Measurements from ENCODE around the gene WIZ. TPM values are rescaled to one million over a fixed set of nuclear protein-coding genes. Genes with fewer than 3 reads are reported as not detected.
"Not testable (repeated sequence)": the region's sequence is repeated elsewhere in the genome, so short reads cannot be mapped to it uniquely, and the experiment has no call there.

WIZ gene
- total and polyA plus RNA-seq, 4 donors = 14.5 to 42.6 (median 23.3) TPM

DNA sequence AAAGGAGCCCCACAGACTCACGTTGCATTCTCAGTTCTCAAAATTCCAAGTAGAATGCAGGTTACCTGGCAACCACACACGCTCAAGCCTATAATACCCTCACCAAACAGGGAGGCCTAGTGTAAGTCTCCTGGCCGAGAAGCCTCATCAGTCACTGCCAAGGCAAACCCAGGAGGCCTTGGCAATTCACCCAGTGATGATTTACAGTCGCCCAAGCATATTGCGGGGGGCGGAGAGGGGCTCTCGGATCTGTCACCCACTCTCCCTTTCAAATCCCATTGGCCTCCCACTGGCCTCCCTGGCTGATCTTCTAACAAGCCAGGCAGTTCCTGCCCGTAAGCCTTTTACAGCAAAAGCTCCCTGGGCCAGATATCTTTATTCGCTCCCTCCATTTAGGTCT is 32.1 kb downstream of the WIZ start:
- H3K36me3 ChIP-seq (ENCODE audit: control insufficient read depth in 4 of 4, insufficient read depth in 4 of 4, low read length in 4 of 4) = peaks cover 4 to 14% (median 12%) of the 10 kb centered on the region in 4 donors
- H3K9ac ChIP-seq (ENCODE audit: insufficient read depth in 1 of 2, low read length in 2 of 2) = peak overlapping the region; percentile 77 to 83
- peaks cover 16 to 61% (median 27%) of the 10 kb centered on the region in 5 donors for H3K4me1 ChIP-seq (ENCODE audit: control insufficient read depth in 5 of 5, insufficient read depth in 5 of 5, low read length in 5 of 5)
- no peaks in the 10 kb centered on the region for H3K27me3 ChIP-seq (ENCODE audit: control insufficient read depth in 3 of 3, insufficient read depth in 3 of 3, low read length in 2 of 3)
- H3K27ac ChIP-seq (ENCODE audit: low read depth in 1 of 2, low read length in 1 of 2) = peak overlapping the region; percentile 92 to 93
- no peaks in the 10 kb centered on the region for H3K9me3 ChIP-seq (ENCODE audit: control insufficient read depth in 4 of 4, insufficient read depth in 3 of 4, low read length in 3 of 4)
- ATAC-seq (ENCODE audit: insufficient read depth, low FRiP score) (no peak), DNase-seq (peak in 1 of 3 donors; percentile 11)
- TF ChIP-seq, protein P1, sequence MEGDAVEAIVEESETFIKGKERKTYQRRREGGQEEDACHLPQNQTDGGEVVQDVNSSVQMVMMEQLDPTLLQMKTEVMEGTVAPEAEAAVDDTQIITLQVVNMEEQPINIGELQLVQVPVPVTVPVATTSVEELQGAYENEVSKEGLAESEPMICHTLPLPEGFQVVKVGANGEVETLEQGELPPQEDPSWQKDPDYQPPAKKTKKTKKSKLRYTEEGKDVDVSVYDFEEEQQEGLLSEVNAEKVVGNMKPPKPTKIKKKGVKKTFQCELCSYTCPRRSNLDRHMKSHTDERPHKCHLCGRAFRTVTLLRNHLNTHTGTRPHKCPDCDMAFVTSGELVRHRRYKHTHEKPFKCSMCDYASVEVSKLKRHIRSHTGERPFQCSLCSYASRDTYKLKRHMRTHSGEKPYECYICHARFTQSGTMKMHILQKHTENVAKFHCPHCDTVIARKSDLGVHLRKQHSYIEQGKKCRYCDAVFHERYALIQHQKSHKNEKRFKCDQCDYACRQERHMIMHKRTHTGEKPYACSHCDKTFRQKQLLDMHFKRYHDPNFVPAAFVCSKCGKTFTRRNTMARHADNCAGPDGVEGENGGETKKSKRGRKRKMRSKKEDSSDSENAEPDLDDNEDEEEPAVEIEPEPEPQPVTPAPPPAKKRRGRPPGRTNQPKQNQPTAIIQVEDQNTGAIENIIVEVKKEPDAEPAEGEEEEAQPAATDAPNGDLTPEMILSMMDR (IDR thresholded peaks at IDR 0.05; ENCODE audit: control extremely low read depth, extremely low read depth) = no peak
- WGBS, 2 donors = 8 to 11% methylated on average over 9 of the region's 9 CpGs
- peak overlapping the region; percentile 97 for H3K4me3 ChIP-seq

- Histone ChIP-seq H3K4me3 (no peak overlapping the region), H3K36me3 (ENCODE audit: control insufficient read depth in 4 of 4, insufficient read depth in 4 of 4, low read length in 4 of 4) (peaks cover 2 to 25% (median 11%) of the 10 kb centered on the region in 4 donors), H3K4me1 (ENCODE audit: control insufficient read depth in 5 of 5, insufficient read depth in 5 of 5, low read length in 5 of 5) (peaks cover 12 to 36% (median 15%) of the 10 kb centered on the region in 5 donors), H3K27me3 (ENCODE audit: control insufficient read depth in 3 of 3, insufficient read depth in 3 of 3, low read length in 2 of 3) (no peaks in the 10 kb centered on the region), H3K9ac (ENCODE audit: insufficient read depth in 1 of 2, low read length in 2 of 2) (no peak overlapping the region), H3K27ac (ENCODE audit: low read depth in 1 of 2, low read length in 1 of 2) (no peak overlapping the region), H3K9me3 (ENCODE audit: control insufficient read depth in 4 of 4, insufficient read depth in 3 of 4, low read length in 3 of 4) (no peaks in the 10 kb centered on the region)
- TF ChIP-seq, protein P1 (IDR thresholded peaks at IDR 0.05; ENCODE audit: control extremely low read depth, extremely low read depth) = no peak
- WGBS, 2 donors = 69% methylated on average over 4 of the region's 4 CpGs
- DNase-seq (peak in 1 of 3 donors; percentile 8), ATAC-seq (ENCODE audit: insufficient read depth, low FRiP score) (no peak)
Measured at GRCh38 chr19:15412832-15413231, 36.9 kb downstream of the WIZ start.

- peaks cover 2 to 25% (median 11%) of the 10 kb centered on the region in 4 donors for H3K36me3 ChIP-seq (ENCODE audit: control insufficient read depth in 4 of 4, insufficient read depth in 4 of 4, low read length in 4 of 4)
- not testable (repeated sequence) for H3K9me3 ChIP-seq (ENCODE audit: control insufficient read depth in 4 of 4, insufficient read depth in 3 of 4, low read length in 3 of 4); H3K27me3 ChIP-seq (ENCODE audit: control insufficient read depth in 3 of 3, insufficient read depth in 3 of 3, low read length in 2 of 3); H3K27ac ChIP-seq (ENCODE audit: low read depth in 1 of 2, low read length in 1 of 2); ATAC-seq (ENCODE audit: insufficient read depth, low FRiP score); H3K9ac ChIP-seq (ENCODE audit: insufficient read depth in 1 of 2, low read length in 2 of 2); DNase-seq; H3K4me3 ChIP-seq
- H3K4me1 ChIP-seq (ENCODE audit: control insufficient read depth in 5 of 5, insufficient read depth in 5 of 5, low read length in 5 of 5) = peaks cover 6 to 32% (median 9%) of the 10 kb centered on the region in 5 donors
- 74 to 76% methylated on average over 2 of the region's 2 CpGs for WGBS, 2 donors
Measured at GRCh38 chr19:15411351-15411750, 38.4 kb downstream of the WIZ start.

DNA sequence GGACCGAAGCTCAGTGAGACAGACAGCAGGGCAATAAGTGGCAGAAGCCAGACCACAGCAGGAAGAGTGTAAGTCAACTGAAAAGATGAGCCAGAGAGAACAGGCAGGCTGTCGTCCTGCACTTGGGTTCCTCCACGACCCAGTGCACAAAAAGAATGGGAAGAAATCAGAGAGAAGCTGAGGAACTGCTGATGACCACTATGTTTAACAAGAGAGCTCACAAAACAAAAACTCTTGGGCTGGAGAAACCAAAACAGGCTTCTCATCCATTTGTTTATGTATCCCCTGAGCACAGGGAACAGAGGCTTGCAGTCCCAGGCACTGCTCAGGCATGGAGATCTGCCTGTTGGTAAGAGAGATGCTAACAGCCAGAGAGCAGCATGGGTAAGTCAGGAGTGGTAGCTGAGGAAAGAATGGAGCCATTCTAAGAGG is 45.0 kb downstream of the WIZ start:
- ATAC-seq (ENCODE audit: insufficient read depth, low FRiP score) (no peak), DNase-seq (no peak)
- H3K27ac ChIP-seq (ENCODE audit: low read depth in 1 of 2, low read length in 1 of 2) = peak overlapping the region in 1 of 2 donors; percentile 47
- H3K27me3 ChIP-seq (ENCODE audit: control insufficient read depth in 3 of 3, insufficient read depth in 3 of 3, low read length in 2 of 3) = no peaks in the 10 kb centered on the region
- no peak overlapping the region for H3K4me3 ChIP-seq
- H3K36me3 ChIP-seq (ENCODE audit: control insufficient read depth in 4 of 4, insufficient read depth in 4 of 4, low read length in 4 of 4) = peaks cover 0 to 43% (median 22%) of the 10 kb centered on the region in 4 donors
- H3K9me3 ChIP-seq (ENCODE audit: control insufficient read depth in 4 of 4, insufficient read depth in 3 of 4, low read length in 3 of 4) = no peaks in the 10 kb centered on the region
- TF ChIP-seq, protein P1 (IDR thresholded peaks at IDR 0.05; ENCODE audit: control extremely low read depth, extremely low read depth) = no peak
- H3K4me1 ChIP-seq (ENCODE audit: control insufficient read depth in 5 of 5, insufficient read depth in 5 of 5, low read length in 5 of 5) = peaks cover 0 to 15% (median 0%) of the 10 kb centered on the region in 5 donors
- no peak overlapping the region for H3K9ac ChIP-seq (ENCODE audit: insufficient read depth in 1 of 2, low read length in 2 of 2)
- WGBS, 2 donors = 51 to 59% methylated on average over 3 of the region's 3 CpGs
